SHP77 (cell line): ENCODE measurements around the gene MYL7.
A peak's percentile ranks its signal among the peaks of the same experiment; 100 is the strongest.

Source experiments
- DNase-seq, 2 experiments: peaks; one replicate each; lab custom pipeline; 2025; lab: John Stamatoyannopoulos, UW

The MYL7 gene

GRCh38 chr7:44150466-44150832 is 9.3 kb upstream of the MYL7 start:
- DNase-seq: no peak

DNA sequence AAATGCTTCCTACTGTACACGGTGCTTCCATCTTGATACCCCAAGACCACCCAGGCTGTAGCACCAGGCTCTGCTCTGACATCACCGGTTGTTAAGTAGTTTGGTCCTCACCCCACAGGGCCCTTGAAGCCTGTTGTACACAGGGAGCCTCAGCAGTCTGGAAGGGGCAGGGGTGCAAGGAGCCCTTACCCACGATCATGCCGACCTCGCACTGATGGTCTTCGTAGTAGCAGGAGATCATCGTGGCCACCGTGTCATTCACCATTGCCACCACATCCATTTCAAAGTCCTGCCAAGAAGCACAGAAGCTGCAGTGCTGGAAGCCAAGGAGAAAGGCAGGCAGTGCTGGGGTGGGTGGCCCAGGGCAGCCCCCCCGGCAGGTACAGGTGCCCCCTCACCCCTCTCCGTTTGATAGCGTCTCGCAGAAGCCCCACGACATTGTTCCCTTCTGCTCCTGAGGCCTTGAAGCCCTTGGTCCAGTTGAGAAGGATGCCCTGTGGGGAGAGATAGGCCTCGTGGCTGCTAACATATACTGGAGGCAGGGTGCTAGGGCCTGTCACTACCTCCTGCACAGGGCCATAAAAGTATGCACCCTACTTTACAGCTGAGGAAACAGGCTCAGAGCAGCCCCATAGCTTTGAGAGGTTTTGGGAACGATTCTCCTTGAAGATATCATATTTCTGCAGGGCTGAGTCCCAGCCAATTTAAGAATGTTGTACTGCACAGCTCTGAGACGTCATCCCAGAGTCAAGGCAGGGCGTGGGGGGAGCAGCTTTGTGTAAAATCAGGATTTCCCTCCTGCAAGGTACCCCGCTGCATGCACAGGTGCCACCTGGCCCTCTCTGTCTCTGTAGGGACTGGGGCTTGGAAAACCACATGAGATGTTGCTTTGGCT is 8.7 kb upstream of the MYL7 start:
- DNase-seq: no peak

- no peak for DNase-seq
Observed at GRCh38 chr7:44148961-44149536, 7.9 kb upstream of the MYL7 start.

- no peak for DNase-seq
Observed at GRCh38 chr7:44148166-44148565, 7.0 kb upstream of the MYL7 start.

- peak in 1 of 2 experiments; percentile 59 for DNase-seq
Observed at GRCh38 chr7:44147026-44147991, 6.2 kb upstream of the MYL7 start.

- no peak for DNase-seq
Observed at GRCh38 chr7:44145969-44146911, 5.1 kb upstream of the MYL7 start.

GRCh38 chr7:44145479-44145968 is 4.4 kb upstream of the MYL7 start:
- DNase-seq: no peak

DNA sequence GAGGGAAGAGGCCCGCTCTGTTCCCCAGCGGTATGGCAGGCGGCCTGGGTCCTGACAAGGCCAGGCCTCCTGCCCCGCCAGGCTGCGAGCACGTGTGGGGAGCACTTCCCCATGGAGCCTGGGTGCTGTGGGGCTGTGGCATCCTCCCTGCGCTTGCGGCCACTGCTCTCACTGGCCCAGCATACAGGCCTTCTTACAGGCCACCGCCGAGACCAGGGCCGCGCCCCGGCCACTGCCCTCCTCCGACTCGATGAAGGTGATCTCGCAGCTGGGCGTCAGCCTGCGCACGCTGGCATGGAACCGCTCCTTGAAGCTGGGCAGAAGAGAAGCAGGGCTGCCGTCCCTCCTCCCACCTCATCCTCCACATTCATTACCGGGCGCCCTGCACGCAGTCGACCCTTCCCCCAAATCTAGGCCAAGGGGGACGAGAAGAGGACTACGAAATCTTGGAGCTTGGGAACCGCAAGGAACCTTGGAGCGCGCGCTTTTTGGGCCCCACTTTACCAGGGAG is 3.9 kb upstream of the MYL7 start:
- no peak for DNase-seq

GRCh38 chr7:44144426-44144967 is 3.4 kb upstream of the MYL7 start:
- no peak for DNase-seq

GRCh38 chr7:44143646-44144250 is 2.6 kb upstream of the MYL7 start:
- DNase-seq: no peak

DNA sequence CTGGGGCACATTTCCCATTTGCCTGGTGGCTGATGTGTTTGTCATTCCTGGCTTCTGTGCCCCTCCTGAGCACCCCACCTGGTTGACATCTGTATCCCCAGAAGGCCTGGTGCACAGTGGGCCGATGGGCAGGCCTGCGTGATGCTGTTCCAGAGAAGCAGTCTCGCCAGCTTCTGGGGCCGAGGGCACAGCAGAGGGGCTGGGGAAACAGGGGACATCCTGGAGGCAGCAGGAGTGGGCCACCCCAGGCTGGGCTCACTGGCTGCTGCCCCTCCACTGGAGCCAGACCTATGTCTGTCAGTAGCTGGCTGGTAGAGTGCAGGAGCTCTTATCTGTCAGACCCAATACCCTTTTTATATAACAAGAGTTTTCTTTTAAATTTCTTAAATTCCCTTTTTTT is 896 bp upstream of the MYL7 start:
- DNase-seq: no peak

DNA sequence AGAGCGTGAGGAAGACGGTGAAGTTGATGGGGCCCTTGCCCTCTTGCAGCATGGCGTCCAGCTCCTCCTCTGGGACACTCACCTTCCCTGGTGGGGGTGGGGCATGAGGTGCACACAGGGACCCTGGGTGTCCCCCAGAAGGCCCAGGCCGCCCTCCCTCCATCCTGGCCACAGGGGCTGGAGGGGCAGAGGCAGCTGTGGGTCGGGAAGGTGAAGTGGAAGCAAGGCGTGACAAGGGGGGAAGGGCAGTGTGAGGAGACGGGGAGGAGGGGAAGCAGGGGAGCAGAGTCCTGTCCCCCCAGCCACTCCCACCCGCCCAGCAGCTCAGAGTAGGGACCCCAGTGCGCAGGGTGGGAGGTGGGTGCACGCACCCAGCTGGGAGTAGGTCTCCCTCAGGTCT is 791 bp downstream of the MYL7 start:
- no peak for DNase-seq

- DNase-seq: no peak
Observed at GRCh38 chr7:44139311-44140010, 1.7 kb downstream of the MYL7 start.

DNA sequence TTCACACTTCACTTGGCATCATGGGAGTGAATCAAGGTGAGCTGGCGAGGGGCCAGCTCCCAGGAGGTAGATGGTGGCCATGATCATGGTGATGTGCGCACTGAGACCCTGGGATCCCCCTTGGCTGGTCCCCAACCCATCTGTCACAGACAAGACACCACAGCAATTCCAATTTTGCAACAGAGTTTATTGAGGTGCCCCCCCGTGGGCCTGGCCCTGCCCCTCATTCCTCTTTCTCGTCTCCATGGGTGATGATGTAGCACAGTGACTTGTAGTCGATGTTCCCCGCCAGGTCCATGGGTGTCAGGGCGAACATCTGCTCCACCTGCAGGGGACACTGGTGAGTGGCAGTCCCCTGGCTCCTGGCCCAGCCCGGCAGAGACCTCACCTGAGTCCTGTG is 2.4 kb downstream of the MYL7 start:
- no peak for DNase-seq

DNA sequence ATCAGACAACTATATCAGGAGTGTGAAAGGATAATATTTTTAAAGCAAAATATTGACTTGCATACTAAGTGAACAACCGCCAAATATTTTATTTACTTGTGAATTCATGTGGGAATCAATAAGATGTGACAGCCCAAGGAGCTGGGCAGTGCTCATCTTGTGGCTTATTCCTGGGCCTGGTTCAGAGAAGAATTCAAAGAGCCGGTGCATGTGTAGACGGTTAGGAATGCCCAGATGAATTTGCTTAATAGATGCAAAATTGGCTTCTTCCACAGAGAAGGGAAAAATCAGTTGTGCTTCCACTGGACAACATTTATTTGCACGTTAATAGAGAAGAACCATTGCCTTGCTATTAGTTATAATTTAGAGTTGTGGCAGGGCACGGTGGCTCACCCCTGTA is 4.4 kb downstream of the MYL7 start:
- DNase-seq: no peak

DNA sequence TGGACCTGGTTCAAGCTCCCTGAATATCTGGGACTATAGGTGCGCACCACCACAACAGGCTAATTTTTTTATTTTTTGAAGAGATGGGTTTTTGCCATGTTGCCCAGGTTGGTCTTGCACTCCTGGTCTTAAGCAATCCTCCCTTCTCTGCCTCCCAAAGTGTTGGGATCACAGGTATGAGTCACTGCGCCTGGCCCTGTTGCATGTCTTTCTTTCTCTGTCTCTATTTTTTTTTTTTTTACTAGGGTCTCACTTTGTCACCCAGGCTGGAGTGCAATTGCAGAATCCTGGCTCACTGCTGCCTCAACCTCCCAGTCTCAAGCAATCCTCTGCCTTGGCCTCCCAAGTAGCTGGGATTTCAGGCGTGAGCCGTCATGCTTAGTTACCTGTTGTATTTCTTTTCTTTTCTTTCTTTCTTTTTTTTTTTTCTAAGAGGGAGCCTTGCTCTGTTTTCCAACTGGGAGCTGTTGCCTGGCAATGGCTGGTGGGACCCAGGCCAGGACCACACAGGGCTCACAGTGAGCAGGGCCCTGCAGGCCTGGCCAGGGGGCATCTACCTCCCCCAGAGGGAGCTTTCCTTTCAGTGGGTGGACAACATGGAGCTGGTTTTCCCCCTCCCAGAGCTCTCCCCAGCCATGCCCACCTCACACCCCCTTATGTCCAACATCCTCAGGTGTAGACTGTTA is 6.0 kb downstream of the MYL7 start:
- DNase-seq: no peak

GRCh38 chr7:44133295-44133694 is 7.8 kb downstream of the MYL7 start:
- no peak for DNase-seq

- DNase-seq: no peak
Observed at GRCh38 chr7:44132039-44132438, 9.1 kb downstream of the MYL7 start.
